ENCODE measurements around the gene LRRC70. TPM values are rescaled to one million over a fixed set of nuclear protein-coding genes. Genes with fewer than 3 reads are reported as not detected.

Gene LRRC70
- polyA plus RNA-seq, 1 donor from 2014 or later: 2.2 TPM

DNA sequence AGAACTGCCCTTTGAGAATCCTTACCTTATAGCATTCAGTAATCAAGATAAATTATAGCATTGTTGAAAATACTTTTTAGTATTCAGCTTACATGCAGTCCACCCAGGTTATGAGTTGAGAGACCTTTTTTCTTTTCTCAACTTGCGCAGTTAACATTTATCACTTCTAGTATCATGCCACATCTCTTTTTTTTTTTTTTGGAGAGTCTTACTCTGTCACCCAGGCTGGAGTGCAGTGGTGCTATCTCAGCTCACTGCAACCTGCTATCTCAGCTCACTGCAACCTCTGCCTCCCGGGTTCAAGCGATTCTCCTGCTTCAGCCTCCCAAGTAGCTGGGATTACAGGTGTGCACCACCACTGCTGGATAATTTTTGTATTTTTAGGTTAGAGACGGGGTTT, 29.0 kb downstream of the LRRC70 start:
- H3K4me3 ChIP-seq (ENCODE audit: low read length): no peak overlapping the region

DNA sequence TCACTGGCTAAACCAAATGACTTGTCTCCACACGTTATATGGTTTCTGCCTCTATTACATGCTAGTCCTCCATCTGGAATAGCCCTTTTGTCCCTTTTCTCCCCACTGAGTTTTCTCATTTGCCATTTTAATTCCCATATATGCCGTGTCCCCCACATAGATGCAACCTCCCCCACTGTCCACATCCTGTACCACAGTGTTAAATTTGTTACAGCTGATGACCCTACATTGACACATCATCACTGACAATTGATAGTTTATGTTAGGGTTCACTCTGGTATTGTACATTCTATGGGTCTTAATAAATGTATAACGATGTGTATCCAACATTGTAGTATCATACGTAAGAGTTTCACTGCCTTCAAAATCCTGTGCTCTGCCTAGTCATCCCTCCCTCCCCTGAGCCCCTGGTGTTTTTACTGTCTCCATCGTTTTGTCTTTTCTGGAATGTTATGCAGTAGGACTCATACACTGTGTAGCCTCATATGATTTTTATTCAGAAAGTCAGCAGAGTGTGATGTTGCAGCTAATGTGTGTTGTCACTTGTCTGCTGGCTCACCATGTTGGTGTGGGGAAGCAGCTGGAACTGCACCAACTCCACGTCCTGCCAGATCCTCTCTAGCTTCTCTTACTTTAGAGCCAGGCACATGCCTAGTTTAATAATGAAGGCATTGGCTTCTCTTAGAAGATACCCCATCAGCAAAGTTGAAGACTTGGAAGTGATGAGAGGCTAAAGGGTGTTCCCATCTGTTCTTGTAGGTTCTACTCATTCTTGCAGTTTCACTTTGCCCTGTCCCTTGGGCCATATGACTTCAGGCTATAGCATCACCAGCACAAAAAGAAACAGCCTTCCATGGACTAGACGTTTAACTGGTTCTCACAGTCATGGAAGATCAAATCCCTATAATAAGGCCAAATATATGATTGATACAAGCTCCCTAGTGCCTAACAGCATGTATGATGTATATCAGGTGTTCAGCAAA, 30.2 kb downstream of the LRRC70 start:
- no peaks in the 10 kb centered on the region for H3K27me3 ChIP-seq (ENCODE audit: insufficient read depth, low read depth, low read length)
- no peaks in the 10 kb centered on the region for H3K79me2 ChIP-seq (replicated peaks; ENCODE audit: insufficient read depth, low read length)
- H3K4me3 ChIP-seq (ENCODE audit: low read length): no peak overlapping the region
- no peaks in the 10 kb centered on the region for H4K20me1 ChIP-seq (ENCODE audit: insufficient read depth)
- no peak for TF ChIP-seq MXI1 (conservative IDR thresholded peaks at IDR 0.05; ENCODE audit: poor library complexity, severe bottlenecking)
- no peaks in the 10 kb centered on the region for H3K9me2 ChIP-seq (ENCODE audit: insufficient read depth, low read length)
- H3F3A ChIP-seq (ENCODE audit: insufficient read depth, low read length, poor library complexity, severe bottlenecking): no peaks in the 10 kb centered on the region
- no peak overlapping the region for H3K27ac ChIP-seq (ENCODE audit: low read length)
- no peaks in the 10 kb centered on the region for H3K9me3 ChIP-seq (ENCODE audit: low read length)
- no peak overlapping the region for H2AFZ ChIP-seq (ENCODE audit: low read depth, low read length)
- H3K36me3 ChIP-seq (ENCODE audit: insufficient read depth, low read length): no peaks in the 10 kb centered on the region
- H3K4me2 ChIP-seq (ENCODE audit: low read length): no peak overlapping the region
- no peak overlapping the region for H3K9ac ChIP-seq (ENCODE audit: low read length)

More for the DNA sequence above, 29.0 kb downstream of the LRRC70 start:
- Histone ChIP-seq H3K9me2 (ENCODE audit: insufficient read depth, low read length) (no peaks in the 10 kb centered on the region), H2AFZ (ENCODE audit: low read depth, low read length) (no peak overlapping the region), H4K20me1 (ENCODE audit: insufficient read depth) (no peaks in the 10 kb centered on the region), H3K79me2 (replicated peaks; ENCODE audit: insufficient read depth, low read length) (no peaks in the 10 kb centered on the region), H3F3A (ENCODE audit: insufficient read depth, low read length, poor library complexity, severe bottlenecking) (no peaks in the 10 kb centered on the region), H3K9ac (ENCODE audit: low read length) (no peak overlapping the region), H3K36me3 (ENCODE audit: insufficient read depth, low read length) (no peaks in the 10 kb centered on the region), H3K9me3 (ENCODE audit: low read length) (no peaks in the 10 kb centered on the region), H3K27me3 (ENCODE audit: insufficient read depth, low read depth, low read length) (no peaks in the 10 kb centered on the region), H3K4me2 (ENCODE audit: low read length) (no peak overlapping the region), H3K27ac (ENCODE audit: low read length) (no peak overlapping the region)
- no peak for TF ChIP-seq RAD21 (conservative IDR thresholded peaks at IDR 0.05)
- no peak for TF ChIP-seq MXI1 (conservative IDR thresholded peaks at IDR 0.05; ENCODE audit: poor library complexity, severe bottlenecking)
- TF ChIP-seq, protein P1, sequence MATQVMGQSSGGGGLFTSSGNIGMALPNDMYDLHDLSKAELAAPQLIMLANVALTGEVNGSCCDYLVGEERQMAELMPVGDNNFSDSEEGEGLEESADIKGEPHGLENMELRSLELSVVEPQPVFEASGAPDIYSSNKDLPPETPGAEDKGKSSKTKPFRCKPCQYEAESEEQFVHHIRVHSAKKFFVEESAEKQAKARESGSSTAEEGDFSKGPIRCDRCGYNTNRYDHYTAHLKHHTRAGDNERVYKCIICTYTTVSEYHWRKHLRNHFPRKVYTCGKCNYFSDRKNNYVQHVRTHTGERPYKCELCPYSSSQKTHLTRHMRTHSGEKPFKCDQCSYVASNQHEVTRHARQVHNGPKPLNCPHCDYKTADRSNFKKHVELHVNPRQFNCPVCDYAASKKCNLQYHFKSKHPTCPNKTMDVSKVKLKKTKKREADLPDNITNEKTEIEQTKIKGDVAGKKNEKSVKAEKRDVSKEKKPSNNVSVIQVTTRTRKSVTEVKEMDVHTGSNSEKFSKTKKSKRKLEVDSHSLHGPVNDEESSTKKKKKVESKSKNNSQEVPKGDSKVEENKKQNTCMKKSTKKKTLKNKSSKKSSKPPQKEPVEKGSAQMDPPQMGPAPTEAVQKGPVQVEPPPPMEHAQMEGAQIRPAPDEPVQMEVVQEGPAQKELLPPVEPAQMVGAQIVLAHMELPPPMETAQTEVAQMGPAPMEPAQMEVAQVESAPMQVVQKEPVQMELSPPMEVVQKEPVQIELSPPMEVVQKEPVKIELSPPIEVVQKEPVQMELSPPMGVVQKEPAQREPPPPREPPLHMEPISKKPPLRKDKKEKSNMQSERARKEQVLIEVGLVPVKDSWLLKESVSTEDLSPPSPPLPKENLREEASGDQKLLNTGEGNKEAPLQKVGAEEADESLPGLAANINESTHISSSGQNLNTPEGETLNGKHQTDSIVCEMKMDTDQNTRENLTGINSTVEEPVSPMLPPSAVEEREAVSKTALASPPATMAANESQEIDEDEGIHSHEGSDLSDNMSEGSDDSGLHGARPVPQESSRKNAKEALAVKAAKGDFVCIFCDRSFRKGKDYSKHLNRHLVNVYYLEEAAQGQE (IDR thresholded peaks at IDR 0.05; ENCODE audit: borderline replicate concordance): no peak
- TF ChIP-seq POLR2AphosphoS5 (IDR thresholded peaks at IDR 0.05): no peak
- no peak for TF ChIP-seq TAF1 (IDR thresholded peaks at IDR 0.05; ENCODE audit: low read depth)
- no peak for TF ChIP-seq SMC3 (conservative IDR thresholded peaks at IDR 0.05; ENCODE audit: poor library complexity)
- TF ChIP-seq, protein P2, sequence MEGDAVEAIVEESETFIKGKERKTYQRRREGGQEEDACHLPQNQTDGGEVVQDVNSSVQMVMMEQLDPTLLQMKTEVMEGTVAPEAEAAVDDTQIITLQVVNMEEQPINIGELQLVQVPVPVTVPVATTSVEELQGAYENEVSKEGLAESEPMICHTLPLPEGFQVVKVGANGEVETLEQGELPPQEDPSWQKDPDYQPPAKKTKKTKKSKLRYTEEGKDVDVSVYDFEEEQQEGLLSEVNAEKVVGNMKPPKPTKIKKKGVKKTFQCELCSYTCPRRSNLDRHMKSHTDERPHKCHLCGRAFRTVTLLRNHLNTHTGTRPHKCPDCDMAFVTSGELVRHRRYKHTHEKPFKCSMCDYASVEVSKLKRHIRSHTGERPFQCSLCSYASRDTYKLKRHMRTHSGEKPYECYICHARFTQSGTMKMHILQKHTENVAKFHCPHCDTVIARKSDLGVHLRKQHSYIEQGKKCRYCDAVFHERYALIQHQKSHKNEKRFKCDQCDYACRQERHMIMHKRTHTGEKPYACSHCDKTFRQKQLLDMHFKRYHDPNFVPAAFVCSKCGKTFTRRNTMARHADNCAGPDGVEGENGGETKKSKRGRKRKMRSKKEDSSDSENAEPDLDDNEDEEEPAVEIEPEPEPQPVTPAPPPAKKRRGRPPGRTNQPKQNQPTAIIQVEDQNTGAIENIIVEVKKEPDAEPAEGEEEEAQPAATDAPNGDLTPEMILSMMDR (IDR thresholded peaks at IDR 0.05; ENCODE audit: poor library complexity, severe bottlenecking): no peak
- TF ChIP-seq EP300 (conservative IDR thresholded peaks at IDR 0.05; ENCODE audit: poor library complexity, severe bottlenecking): no peak
- TF ChIP-seq EZH2 (IDR thresholded peaks at IDR 0.05; ENCODE audit: borderline replicate concordance, insufficient read depth, low read length, poor library complexity, severe bottlenecking): no peak
